Measurements from ENCODE around the gene RASGRP4.
"Not testable (repeated sequence)": the region's sequence is repeated elsewhere in the genome, so short reads cannot be mapped to it uniquely, and the experiment has no call there.

Gene RASGRP4

GRCh38 chr19:38444026-38444425 is 18.0 kb upstream of the RASGRP4 start:
- DNase-seq: no peak

- no peak for DNase-seq
Measured at GRCh38 chr19:38443458-38443999, 17.5 kb upstream of the RASGRP4 start.

DNA sequence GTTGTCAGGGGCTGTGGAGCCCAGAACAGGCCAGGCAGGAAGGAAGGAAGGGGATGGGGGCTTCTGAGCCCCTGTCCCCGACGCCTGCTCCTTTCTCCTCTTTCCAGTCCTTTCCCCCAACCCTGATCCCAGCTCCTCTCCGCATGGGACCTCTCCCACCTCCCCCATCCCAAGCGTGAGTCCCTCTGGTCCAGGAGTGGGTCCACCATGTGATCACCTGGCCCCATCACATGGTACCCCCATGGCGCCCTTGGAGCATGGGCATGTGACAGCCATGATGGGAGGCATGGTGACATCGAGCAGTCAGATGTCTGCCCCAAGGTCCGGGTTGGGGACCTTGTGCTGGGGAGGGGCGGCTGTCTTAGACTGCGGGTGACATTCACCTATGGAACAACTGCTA is 16.7 kb upstream of the RASGRP4 start:
- DNase-seq: no peak

- DNase-seq: no peak
Measured at GRCh38 chr19:38441657-38442348, 15.8 kb upstream of the RASGRP4 start.

DNA sequence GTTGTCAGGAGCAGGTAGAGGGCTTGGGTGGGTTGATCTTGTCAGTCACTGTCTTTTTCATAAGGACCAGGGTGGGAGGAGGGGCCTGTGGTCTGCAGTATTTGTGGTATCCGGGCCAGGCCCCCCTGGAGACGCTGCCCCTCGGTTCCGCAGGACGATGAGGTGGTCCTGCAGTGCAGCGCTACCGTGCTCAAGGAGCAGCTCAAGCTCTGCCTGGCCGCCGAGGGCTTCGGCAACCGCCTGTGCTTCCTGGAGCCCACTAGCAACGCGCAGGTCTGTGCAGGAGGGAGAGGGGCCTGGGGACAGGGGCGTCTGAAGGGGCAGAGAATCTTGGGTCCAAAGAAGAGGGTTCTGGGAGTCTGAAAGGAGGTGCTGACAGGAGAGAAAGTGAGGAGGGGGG is 14.6 kb upstream of the RASGRP4 start:
- DNase-seq: no peak

- DNase-seq: no peak
Measured at GRCh38 chr19:38437917-38438316, 11.9 kb upstream of the RASGRP4 start.

DNA sequence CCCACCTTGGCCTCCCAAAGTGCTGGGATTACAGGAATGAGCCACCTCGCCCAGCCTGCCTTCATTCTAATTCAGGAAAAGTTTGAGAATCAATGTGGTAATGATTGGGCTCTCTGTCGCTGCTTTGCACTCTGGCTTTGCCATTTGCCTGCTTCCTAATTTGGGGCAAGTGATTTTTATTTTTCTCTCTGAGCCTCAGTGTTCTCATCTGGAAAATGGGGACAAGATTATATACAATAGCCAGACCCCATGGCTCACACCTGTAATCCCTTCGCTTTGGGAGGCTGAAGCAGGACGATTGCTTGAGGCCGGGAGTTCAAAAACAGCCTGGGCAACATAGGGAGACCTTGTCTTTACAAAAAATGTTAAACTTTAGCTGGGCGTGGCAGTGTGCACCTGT is 11.3 kb upstream of the RASGRP4 start:
- no peak for DNase-seq

GRCh38 chr19:38434549-38435051 is 8.6 kb upstream of the RASGRP4 start:
- no peak for DNase-seq

- DNase-seq: no peak
Measured at GRCh38 chr19:38433268-38433733, 7.3 kb upstream of the RASGRP4 start, which contains the start of gene RYR1. Gene RYR1, plus strand, starts transcription at chr19:38433691. Its CDS starts 139 bp downstream, at chr19:38433830.

GRCh38 chr19:38430931-38431330 is 4.9 kb upstream of the RASGRP4 start:
- no peak for DNase-seq

DNA sequence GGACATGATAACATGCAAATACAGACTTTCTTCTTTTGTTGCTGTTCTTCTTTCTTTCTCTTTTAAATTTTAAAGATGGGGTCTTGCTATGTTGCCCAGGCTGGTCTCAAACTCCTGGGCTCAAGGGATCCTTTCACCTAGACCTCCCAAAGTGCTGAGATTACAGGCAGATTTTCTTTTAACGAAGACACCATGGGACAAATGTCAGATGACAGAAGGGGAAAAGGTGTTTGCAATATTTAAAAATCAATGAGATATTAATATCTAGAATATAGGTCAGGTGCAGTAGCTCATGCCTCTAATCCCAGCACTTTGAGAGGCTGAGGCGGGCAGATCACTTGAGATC is 3.8 kb upstream of the RASGRP4 start:
- no peak for DNase-seq

GRCh38 chr19:38429055-38429810 is 3.2 kb upstream of the RASGRP4 start:
- no peak for DNase-seq

DNA sequence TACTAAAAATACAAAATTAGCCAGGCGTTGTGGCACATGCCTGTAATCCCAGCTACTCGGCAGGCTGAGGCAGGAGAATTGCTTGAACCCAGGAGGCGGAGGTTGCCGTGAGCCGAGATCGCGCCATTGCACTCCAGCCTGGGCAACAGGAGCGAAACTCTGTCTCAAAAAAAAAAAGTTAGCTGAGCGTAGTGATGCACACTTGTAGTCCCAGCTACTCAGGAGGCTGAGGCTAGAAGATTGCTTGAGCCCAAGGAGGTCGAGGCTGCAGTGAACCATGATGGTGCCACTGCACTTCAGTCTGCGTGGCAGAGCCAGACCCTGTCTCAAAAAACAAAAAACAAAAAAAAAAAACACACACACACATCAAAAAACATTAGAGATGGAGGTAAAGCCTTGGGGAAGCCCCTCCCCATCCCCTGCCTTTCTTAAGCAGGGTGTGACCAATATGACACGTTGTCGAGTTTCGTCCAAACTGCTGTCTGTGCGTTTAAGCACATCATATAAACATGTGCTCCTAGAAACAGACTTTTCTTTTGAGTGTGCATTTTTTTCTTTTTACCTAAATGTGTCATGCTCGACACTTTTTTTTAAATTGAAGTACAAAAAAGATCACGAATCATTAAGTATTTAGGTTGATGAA is 1.1 kb upstream of the RASGRP4 start:
- not testable (repeated sequence) for DNase-seq

DNA sequence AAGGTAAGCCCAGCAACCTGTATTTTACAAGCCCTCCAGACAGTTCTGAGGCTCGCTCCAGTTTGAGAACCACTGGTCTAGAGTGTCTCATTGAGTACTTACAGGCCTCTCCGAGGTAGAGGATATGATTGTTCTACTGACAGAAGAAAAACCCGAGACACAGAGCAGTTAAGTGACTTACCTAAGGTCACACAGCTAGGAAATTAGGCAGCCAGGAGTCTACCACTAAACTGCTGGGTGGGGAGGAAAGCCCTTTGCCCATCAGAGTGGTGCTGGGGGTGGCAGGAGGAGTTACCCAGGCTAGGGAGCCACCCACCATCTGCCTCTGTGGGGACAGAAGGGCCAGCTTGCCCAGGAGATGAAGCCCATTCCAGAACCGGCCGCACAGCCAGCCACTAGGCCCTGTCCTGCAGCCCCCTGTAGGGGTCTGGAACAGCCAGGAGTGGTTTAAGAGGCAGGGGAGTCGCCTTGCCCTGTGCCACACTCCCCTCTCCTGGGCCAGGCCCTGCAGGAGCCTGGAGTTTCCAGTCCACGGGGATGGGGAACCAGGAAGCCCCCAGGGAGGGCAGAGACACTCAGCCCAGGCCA is 703 bp downstream of the RASGRP4 start:
- no peak for DNase-seq

DNA sequence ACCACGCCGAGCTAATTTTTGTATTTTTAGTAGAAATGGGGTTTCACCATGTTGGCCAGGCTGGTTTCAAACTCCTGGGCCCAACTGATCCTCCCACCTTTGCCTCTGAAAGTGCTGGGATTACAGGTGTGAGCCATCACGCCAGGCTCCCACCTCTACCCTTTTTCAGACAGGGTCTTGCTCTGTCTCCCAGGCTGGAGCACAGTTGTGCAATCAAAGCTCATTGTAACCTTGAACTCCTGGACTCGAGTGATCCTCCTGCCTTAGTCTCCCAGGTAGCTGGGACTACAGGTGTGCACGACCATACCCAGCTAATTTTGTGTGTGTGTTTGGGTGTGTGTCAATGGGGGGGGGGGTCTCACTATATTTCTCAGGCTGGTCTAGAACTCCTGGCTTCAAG is 1.7 kb downstream of the RASGRP4 start:
- DNase-seq: no peak

GRCh38 chr19:38422438-38422837 is 3.6 kb downstream of the RASGRP4 start:
- no peak for DNase-seq

DNA sequence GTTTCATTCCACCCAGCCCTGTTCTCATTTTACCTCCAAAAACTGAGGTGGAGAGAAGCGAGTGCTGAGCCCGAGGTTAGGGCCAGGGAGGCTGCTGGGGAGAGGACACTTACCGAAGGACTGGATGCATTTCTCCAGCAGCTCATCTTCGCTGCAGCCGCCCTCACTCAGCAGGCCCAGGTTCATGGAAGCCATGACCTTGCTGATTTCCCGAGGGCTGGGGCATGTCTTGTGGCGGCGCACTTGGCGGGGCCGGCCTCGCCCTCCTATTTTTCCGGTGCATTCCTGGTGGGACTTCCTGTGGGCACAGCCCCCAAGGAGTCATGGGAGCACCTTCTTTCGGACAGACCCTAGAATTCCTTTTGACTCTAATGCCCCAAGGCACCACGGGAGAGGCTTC is 4.2 kb downstream of the RASGRP4 start:
- no peak for DNase-seq

DNA sequence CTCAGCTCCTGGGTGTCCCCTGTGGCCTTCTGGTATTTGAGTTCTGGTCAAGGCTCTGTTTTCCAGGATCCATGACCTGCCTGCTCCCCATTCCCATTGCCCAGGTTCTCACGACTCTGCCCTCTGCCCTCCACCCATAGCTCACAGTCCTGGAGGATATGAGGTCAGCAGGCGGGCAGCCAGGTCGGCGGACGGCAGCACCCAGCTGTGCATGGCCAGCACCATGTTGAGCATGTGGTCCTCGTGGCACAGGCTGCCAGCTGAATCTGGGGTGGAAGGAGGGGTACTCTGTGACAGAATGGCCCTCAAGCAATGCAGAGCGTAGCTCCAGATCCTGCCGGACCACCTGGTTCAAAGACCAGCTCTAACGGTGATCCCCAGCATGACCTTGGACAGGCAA is 5.1 kb downstream of the RASGRP4 start:
- no peak for DNase-seq

DNA sequence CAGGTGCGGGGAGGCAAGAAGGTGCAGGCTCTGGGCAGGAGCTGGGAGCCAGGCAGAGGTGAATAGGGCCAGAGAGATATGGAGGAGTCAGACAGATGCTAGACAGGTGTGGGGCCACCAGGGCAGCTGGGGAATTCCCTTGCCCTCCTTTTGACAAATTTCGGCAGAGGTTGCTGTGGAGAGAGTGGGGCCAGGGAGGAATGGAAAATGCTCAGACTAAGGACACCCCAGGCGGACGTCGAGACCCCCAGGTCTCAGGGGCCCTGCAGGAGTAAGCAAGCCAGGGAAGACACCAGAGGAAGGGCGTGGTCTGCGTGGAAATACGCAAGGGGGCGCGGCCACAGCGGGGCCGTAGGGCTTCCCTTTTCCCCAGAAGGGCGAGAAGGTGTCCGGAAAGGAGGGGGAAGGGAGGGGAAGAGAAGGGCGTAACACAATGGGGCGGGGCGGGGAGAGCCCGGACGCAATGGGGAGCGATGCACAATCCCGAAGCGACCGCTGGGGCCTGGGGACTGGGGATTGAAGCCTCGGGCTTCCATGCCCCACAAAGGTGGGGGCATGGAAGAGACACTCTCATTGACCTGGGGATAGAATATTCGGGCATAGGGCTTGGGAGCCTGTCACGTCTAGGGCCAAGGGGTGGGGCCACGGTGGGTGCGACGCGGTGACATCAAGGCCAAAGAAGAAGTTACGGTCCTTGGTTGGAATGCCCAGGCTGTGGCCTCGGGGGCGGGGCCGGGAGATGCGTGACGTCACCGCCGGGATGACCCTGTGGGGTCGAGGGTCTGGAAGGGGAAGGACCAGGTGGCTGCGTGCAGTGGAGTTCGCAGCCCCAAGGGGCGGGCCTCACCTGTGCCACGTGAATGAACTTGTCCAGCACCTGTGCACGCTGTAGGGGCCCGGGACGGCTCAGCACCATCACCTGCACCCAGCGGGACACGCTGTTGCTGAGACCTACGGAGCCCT is 8.2 kb downstream of the RASGRP4 start:
- DNase-seq: peak; percentile 40 to 59

GRCh38 chr19:38417146-38417543 is 8.9 kb downstream of the RASGRP4 start:
- no peak for DNase-seq

DNA sequence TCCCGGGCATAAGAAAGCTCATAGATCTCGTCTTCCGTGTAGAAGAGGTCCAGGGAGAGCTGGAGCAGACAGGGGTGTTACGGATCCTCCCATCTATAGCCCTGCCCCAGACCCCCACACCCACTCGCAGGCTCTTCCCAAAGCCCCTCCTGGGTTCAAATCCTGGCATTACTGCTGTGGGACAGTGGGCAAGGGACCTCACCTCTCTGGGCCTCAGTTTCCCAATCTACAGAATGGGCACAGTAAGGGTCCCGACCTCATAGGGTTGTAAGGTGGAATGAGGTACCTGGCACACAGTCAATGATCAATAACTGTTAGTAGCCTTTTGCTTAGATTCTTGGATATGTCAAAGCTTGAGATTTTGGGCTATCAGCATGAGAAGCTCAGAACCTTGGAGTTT is 12.6 kb downstream of the RASGRP4 start:
- DNase-seq: no peak

- DNase-seq: no peak
Measured at GRCh38 chr19:38412961-38413360, 13.1 kb downstream of the RASGRP4 start.

Measured in NCI-H1930 (cell line).